ENCODE measurements around the gene CAPN7.
A peak's percentile ranks its signal among the peaks of the same experiment; 100 is the strongest.

Gene CAPN7

GRCh38 chr3:15272426-15273196 is 66.6 kb downstream of the CAPN7 start:
- no peak for DNase-seq

- DNase-seq, result no peak
Observed at GRCh38 chr3:15273227-15273626, 67.2 kb downstream of the CAPN7 start.

- DNase-seq, result no peak
Observed at GRCh38 chr3:15276028-15276724, 70.1 kb downstream of the CAPN7 start.

- DNase-seq, result no peak
Observed at GRCh38 chr3:15277861-15278500, 71.9 kb downstream of the CAPN7 start.

- no peak for DNase-seq
Observed at GRCh38 chr3:15279205-15279604, 73.2 kb downstream of the CAPN7 start.

GRCh38 chr3:15279671-15280402 is 73.8 kb downstream of the CAPN7 start:
- no peak for DNase-seq

- no peak for DNase-seq
Observed at GRCh38 chr3:15280853-15281532, 74.9 kb downstream of the CAPN7 start.

- no peak for DNase-seq
Observed at GRCh38 chr3:15281817-15282216, 75.8 kb downstream of the CAPN7 start.

GRCh38 chr3:15283702-15284101 is 77.7 kb downstream of the CAPN7 start:
- no peak for DNase-seq

GRCh38 chr3:15284121-15284889 is 78.3 kb downstream of the CAPN7 start:
- DNase-seq, result no peak

GRCh38 chr3:15286022-15286421 is 80.0 kb downstream of the CAPN7 start:
- no peak for DNase-seq

- no peak for DNase-seq
Observed at GRCh38 chr3:15287565-15288330, 81.7 kb downstream of the CAPN7 start.

- no peak for DNase-seq
Observed at GRCh38 chr3:15288331-15289035, 82.4 kb downstream of the CAPN7 start.

- DNase-seq, result no peak
Observed at GRCh38 chr3:15289661-15290060, 83.6 kb downstream of the CAPN7 start.

- no peak for DNase-seq
Observed at GRCh38 chr3:15290736-15291135, 84.7 kb downstream of the CAPN7 start.

- no peak for DNase-seq
Observed at GRCh38 chr3:15291589-15292541, 85.8 kb downstream of the CAPN7 start.

GRCh38 chr3:15292765-15293522 is 86.9 kb downstream of the CAPN7 start:
- DNase-seq, result peak; percentile 44

GRCh38 chr3:15294929-15295328 is 88.9 kb downstream of the CAPN7 start:
- no peak for DNase-seq

All from right kidney (tissue), 1 donor.